Activated naive CD8-positive, alpha-beta T cell (primary cell): ENCODE measurements around the gene PTPRN2.
"Not testable (repeated sequence)": the region's sequence is repeated elsewhere in the genome, so short reads cannot be mapped to it uniquely, and the experiment has no call there.

ENCODE experiments used
- H3K27ac Mint-ChIP-seq: one replicate; pipeline ENCODE4 v1.8.0; 2021; ENCODE audit warnings: mixed read lengths
- H3K27me3 Mint-ChIP-seq: one replicate; pipeline ENCODE4 v1.8.0; 2021; ENCODE audit warnings: mixed read lengths
- H3K36me3 Mint-ChIP-seq: one replicate; pipeline ENCODE4 v1.8.0; 2021; ENCODE audit warnings: mixed read lengths
- H3K4me1 Mint-ChIP-seq: one replicate; pipeline ENCODE4 v1.8.0; 2021; ENCODE audit warnings: low read depth, mixed read lengths
- H3K4me3 Mint-ChIP-seq: one replicate; pipeline ENCODE4 v1.8.0; 2021; ENCODE audit warnings: mild to moderate bottlenecking, mixed read lengths
- H3K9me3 Mint-ChIP-seq: one replicate; pipeline ENCODE4 v1.8.0; 2021; ENCODE audit warnings: low read depth, mixed read lengths

The PTPRN2 gene

DNA sequence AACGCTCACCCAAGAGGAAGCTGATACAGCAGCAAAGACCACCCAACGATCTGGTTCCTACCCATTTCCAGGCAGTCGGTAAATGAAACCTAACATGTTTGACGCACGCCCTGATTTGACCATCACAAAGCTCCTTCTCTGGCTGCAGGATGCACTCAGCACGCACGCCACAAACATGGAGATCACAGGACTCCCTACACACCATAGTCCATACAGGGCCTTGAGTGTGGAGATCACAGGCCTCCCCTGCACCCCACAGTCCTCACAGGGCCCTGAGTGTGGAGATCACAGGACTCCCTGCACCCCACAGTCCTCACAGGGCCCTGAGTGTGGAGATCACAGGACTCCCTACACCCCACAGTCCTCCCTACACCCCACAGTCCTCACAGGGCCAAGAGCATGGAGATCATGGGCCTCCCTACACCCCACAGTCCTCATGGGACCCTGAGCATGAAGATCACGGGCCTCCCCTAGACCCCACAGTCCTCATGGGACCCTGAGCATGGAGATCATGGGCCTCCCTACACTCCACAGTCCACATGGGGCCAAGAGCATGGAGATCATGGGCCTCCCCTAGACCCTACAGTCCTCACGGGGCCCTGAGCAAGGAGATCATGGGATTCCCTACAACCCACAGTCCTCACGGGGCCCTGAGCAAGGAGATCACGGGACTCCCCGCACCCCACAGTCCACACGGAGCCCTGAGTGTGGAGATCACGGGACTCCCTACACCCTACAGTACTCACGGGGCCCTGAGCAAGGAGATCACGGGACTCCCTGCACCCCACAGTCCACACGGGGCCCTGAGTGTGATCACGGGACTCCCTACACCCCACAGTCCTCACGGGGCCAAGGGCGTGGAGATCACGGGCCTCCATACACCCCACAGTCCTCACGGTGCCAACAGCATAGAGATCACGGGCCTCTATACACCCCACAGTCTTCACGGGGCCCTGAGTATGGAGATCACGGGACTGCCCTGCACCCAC lies 841.6 kb downstream of the PTPRN2 start:
- Mint-ChIP-seq H3K27me3 (peaks cover 7% of the 10 kb centered on the region), H3K27ac (no peak overlapping the region), H3K36me3 (no peaks in the 10 kb centered on the region), H3K9me3 (no peaks in the 10 kb centered on the region), H3K4me1 (no peaks in the 10 kb centered on the region), H3K4me3 (no peak overlapping the region)

DNA sequence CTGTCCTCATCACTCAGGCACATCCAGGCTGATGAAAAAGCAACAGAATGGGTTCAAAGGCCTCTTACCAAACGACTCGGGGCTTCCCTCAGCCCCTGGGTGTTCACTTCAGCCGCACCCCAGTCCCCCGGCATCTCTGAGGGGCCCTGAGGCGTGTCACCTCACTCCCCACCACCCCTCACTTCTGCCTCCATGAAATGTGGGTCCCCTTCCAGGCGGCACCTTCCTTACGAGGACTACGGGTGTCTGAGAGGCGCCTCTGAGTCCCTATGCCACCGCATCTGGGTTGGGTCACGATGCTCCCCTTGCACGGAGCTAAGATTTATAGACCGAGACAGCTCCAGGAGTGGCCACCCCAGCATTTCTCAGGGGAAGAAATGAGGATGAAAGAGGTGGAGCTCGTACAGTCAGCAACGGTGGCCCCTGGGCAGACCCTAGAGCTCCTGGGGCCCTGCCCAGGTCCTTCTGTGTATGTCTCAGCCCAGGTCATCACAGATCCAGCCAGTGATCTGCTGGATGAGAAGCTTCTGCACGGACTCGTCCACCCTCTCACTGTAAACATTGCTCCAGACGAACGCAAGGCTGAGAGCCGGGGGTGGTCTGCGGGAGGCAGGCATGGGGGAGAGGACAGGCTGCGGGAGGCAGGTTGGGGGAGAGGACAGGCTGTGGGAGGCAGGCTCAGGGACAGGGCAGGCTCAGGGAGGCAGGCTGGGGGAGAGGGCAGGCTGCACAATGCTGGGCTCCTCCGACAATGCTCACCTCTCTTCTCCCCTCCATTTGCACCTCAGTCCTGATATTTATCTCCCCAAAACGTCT lies 842.6 kb downstream of the PTPRN2 start:
- Mint-ChIP-seq H3K27me3 (peaks cover 10% of the 10 kb centered on the region), H3K27ac (no peak overlapping the region), H3K4me1 (no peaks in the 10 kb centered on the region), H3K9me3 (no peaks in the 10 kb centered on the region), H3K4me3 (no peak overlapping the region), H3K36me3 (no peaks in the 10 kb centered on the region)

DNA sequence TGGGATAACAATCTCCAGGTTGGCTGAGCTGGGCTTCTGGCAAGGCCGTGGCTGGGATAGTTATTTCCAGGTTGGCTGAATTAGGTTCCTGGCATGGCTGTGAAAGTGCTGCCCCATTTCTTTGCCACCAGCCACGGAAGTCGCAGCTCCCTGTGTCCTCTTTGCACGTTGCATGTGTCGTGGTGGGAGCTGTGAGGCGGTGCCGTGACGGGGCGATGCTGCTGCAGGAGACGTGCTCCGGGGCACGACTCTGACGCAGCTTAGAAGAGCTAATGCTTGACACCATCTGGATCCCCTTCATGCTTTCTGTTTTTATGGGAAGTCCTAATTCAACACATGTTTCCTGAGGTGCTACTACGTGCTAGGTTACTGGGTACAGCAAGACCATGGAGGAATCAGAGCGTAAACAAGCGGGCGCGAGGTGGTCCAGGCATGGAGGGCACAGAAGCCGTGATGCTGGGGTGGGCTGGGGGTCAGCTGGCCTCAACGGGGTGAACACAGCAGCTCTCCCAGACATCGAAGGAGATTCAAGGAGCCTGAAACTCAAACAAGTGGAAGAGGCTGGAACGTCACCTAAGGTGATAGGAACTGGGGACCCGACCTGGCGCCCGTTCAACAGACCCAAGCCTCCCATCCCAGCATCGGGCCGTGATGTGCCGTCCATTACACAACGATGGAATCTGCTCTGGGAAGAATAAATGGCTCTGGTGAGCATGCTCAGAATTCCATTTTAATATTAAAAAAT lies 843.7 kb downstream of the PTPRN2 start:
- H3K9me3 Mint-ChIP-seq, result no peaks in the 10 kb centered on the region
- H3K4me3 Mint-ChIP-seq, result no peak overlapping the region
- no peak overlapping the region for H3K27ac Mint-ChIP-seq
- H3K4me1 Mint-ChIP-seq, result no peaks in the 10 kb centered on the region
- no peaks in the 10 kb centered on the region for H3K36me3 Mint-ChIP-seq
- peaks cover 11% of the 10 kb centered on the region for H3K27me3 Mint-ChIP-seq

DNA sequence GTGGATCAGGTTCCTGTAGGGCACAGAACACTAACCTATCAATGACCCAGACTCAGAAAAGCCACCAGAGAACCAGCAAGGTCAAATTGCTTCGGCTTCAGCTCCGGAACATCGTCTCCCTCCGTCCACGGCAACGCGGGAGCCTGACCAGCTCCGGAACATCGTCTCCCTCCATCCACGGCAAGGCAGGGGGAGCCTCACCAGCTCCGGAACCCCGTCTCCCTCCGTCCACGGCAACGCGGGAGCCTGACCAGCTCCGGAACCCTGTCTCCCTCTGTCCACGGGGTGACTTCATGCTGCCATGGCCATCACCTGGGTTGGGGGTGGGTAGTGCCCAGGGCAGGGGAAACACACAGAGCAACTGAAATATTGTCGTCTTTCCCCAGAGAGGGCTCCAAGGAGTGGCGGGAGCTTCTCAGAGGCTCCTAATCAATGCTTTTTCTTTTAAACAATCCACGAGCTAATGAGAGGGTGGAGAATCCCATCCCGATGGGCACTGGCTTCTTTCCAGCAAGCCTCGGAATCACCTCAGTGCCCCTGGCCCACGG lies 847.3 kb downstream of the PTPRN2 start:
- no peaks in the 10 kb centered on the region for H3K36me3 Mint-ChIP-seq
- no peaks in the 10 kb centered on the region for H3K4me1 Mint-ChIP-seq
- H3K27me3 Mint-ChIP-seq, result peaks cover 16% of the 10 kb centered on the region
- H3K4me3 Mint-ChIP-seq, result no peak overlapping the region
- no peaks in the 10 kb centered on the region for H3K9me3 Mint-ChIP-seq
- H3K27ac Mint-ChIP-seq, result no peak overlapping the region

DNA sequence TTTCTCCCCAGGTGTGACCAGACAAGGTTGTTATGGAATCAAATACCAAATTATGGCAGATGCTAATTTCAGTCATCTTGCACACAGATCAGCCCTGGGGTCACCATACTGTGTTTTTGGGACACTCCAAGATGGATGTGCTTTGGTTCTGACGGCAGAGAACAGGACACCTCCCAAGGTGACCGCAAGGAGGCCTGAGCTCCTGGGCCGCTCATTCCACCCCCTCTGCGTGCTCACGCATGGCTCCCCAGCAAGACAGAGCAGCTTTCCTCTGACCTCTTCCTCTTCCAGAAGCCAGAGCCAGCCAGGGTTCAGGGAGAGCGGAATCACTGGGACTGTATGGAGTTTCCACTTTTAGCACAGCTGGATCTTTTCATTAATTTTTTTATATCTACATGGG lies 848.0 kb downstream of the PTPRN2 start:
- Mint-ChIP-seq H3K27ac (no peak overlapping the region), H3K4me3 (no peak overlapping the region), H3K27me3 (peaks cover 16% of the 10 kb centered on the region), H3K9me3 (no peaks in the 10 kb centered on the region), H3K36me3 (no peaks in the 10 kb centered on the region), H3K4me1 (no peaks in the 10 kb centered on the region)

DNA sequence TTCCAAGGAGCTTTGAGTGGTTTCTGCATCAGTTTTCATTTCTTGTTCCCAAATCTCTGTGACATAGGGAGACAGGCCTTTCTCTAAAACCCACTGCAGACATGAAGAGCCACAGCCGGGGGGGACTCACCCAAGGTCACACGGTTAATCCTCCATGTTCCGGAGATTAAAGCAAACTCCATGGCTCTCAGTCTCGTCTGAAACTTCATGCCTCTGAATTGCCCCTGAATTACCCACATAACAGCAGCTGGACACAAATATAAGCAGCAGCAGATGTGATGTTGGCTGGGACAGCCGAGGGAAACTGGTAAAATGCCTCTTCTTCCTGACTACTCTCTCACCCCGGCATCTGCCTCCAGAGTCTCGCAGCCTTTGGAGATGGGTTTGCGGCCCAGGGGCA lies 848.6 kb downstream of the PTPRN2 start:
- Mint-ChIP-seq H3K9me3 (no peaks in the 10 kb centered on the region), H3K27me3 (peaks cover 18% of the 10 kb centered on the region), H3K36me3 (no peaks in the 10 kb centered on the region), H3K4me3 (no peak overlapping the region), H3K27ac (no peak overlapping the region), H3K4me1 (no peaks in the 10 kb centered on the region)

DNA sequence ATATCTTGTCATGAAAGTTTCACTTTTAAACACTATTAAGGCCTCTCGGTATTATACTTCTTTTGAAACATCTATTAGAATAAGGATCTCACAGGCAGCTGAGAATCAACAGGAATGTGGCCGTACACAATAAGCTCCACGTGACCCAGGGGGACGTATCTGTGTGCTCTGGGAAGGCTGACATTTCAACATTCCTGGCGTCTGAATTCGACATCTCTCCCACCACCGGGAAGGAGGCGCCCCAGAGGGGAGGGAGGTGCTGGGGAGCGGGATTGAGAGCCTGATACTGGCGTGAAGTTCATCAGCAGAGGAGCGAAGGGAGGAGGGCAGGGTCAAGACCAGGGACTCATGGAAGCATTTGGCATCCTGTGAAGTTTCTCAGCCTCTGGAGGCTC lies 849.6 kb downstream of the PTPRN2 start:
- H3K27ac Mint-ChIP-seq, result no peak overlapping the region
- H3K36me3 Mint-ChIP-seq, result no peaks in the 10 kb centered on the region
- no peaks in the 10 kb centered on the region for H3K4me1 Mint-ChIP-seq
- peaks cover 18% of the 10 kb centered on the region for H3K27me3 Mint-ChIP-seq
- no peaks in the 10 kb centered on the region for H3K9me3 Mint-ChIP-seq
- no peak overlapping the region for H3K4me3 Mint-ChIP-seq

DNA sequence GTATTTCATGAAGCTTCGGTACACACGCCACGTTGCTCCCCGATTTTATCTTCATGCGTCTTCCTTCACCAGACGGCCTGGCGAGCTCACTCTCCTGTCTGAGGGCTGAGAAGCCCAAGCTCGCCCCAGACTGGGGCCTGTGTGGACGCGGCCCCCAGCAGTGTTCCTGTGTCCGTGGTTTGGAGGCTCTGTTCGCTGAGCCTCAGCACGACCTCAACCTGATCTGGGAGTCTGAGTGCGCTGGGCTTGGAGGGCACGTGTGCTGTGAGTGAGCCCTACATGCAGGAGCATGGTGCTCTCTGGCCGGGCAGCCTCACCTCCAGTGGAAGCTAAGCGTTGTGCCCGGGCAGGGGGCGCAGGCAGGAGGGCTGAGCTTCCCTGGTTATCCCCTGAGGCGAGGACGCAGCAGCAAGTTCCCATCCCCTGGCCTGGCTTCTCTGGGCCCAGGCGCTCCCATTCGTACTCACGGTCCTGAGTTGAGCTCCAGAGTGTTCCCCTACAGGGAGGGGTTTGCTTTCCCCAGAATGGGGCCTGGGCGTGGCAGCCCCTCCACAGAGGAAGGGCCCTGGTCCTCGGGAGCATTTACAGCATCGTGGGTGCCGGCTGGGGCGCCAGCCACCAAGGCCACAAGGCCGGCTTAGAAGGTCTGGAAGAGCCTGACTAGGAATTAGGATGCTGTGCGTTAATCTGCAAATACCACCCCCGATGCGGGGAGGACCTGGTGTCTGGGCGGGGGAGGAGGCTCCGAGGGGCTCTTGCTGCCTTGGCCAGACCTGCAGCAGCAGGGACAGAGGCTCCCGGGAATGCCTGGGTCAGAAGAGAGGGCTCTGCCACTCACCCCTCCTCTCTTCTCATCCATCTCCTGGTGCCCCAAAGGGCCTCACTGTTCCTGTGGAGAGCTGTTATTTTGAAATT lies 850.2 kb downstream of the PTPRN2 start:
- Mint-ChIP-seq H3K9me3 (no peaks in the 10 kb centered on the region), H3K4me3 (no peak overlapping the region), H3K36me3 (no peaks in the 10 kb centered on the region), H3K27ac (no peak overlapping the region), H3K4me1 (no peaks in the 10 kb centered on the region), H3K27me3 (peaks cover 18% of the 10 kb centered on the region)

DNA sequence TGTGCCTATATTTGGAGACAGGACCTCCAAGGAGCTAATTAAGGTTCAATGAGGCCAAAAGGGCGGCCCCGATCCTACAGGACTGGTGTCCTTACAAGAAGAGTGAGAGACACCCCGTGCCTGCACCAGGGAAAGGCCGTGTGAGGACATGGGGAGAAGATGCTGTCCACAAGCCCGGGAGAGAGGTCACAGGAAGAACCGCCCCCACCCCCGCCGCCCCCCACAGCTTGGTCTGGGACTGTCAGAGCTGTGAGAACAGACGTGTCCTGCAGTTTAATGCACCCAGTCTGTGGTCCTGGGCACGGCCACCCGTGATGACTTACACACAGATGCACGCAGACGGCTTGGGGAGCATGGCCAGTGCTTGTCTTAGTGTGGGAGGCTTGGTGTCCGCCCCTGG lies 851.3 kb downstream of the PTPRN2 start:
- H3K9me3 Mint-ChIP-seq, result no peaks in the 10 kb centered on the region
- no peak overlapping the region for H3K27ac Mint-ChIP-seq
- peaks cover 12% of the 10 kb centered on the region for H3K27me3 Mint-ChIP-seq
- no peaks in the 10 kb centered on the region for H3K4me1 Mint-ChIP-seq
- H3K36me3 Mint-ChIP-seq, result no peaks in the 10 kb centered on the region
- H3K4me3 Mint-ChIP-seq, result no peak overlapping the region

DNA sequence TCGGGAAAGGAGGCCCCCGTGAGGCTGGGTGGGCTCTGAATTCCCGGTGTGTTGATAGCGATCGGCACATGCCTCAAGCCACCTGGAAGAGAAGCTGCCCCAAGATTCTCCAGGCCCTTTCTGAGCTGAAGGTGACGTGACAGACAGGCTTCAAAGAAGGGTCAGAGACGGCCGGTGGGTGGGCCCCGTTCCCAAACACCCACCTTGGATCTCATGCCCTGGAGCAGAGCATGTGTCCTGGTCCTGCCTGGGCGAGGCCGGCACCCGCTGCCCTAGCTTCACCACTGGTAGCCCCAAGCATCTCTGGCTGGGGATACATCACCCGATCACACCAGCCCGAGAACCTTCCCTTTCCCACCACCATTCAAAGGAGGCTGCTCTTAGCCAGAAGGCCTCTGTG lies 851.8 kb downstream of the PTPRN2 start:
- Mint-ChIP-seq H3K36me3 (no peaks in the 10 kb centered on the region), H3K4me3 (no peak overlapping the region), H3K27ac (no peak overlapping the region), H3K27me3 (peaks cover 11% of the 10 kb centered on the region), H3K4me1 (no peaks in the 10 kb centered on the region), H3K9me3 (no peaks in the 10 kb centered on the region)

DNA sequence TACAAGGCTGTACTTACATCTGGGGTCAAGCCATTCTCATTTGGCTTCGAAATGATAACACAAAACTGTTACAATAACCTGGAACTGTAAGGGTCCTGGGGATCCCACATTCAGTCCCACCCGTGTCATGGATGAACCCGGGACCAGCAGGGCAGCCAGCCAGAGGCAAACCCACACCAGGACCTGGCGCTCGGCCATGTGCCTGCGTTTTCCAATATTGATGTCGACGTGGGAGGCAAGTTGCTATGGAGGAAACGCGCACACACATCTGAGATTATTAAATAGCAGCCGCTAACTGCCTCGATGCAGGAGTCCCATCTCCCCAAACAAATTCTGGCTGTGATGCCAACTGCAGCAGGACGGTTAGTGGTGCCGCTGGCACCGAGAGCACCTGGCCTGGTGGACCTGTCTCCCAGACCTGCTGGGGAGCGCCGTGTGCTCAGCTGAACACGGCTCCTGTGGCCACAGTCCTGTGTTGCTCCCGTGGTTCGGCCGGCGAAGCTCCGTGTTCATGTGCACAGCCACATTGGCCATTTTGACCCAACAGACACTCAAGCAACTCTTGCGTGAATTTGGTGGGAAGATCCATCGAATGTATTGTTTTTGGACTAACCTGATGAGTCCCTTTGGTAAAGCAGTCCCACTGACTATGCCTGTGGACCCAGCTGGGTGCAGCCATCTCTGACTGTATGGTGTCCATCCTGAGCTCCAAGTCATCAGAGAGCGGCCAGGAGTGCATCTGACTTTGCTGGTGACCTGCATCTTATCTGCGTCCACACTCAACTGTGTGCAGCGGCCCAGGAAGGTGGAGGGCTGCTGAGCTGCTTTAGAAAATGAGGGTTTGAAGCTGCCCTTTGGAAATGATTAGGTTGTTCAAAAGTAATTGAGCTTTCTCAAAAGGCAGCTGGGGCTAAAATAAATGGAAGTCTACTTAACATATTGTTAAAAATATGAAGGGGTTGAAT lies 852.7 kb downstream of the PTPRN2 start:
- Mint-ChIP-seq H3K9me3 (no peaks in the 10 kb centered on the region), H3K27me3 (peaks cover 8% of the 10 kb centered on the region), H3K4me3 (no peak overlapping the region), H3K27ac (no peak overlapping the region), H3K36me3 (no peaks in the 10 kb centered on the region), H3K4me1 (no peaks in the 10 kb centered on the region)

DNA sequence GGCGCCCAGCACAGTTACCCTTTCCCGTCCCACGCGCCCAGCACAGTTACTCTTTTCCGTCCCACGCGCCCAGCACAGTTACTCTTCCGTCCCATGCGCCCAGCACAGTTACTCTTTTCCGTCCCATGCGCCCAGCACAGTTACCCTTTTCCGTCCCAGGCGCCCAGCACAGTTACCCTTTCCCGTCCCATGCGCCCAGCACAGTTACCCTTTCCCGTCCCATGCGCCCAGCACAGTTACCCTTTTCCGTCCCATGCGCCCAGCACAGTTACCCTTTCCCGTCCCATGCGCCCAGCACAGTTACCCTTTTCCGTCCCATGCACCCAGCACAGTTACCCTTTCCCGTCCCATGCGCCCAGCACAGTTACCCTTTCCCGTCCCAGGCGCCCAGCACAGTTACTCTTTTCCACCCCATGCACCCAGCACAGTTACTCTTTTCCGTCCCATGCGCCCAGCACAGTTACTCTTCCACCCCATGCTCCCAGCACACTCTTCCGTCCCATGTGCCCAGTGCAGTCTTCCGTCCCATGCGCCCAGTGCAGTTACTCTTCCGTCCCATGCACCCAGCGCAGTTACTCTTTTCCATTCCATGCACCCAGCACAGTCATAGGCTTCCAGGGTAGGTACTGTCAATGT lies 853.7 kb downstream of the PTPRN2 start:
- H3K27ac Mint-ChIP-seq, H3K4me3 Mint-ChIP-seq, H3K36me3 Mint-ChIP-seq, H3K9me3 Mint-ChIP-seq, H3K27me3 Mint-ChIP-seq, H3K4me1 Mint-ChIP-seq: not testable (repeated sequence)

DNA sequence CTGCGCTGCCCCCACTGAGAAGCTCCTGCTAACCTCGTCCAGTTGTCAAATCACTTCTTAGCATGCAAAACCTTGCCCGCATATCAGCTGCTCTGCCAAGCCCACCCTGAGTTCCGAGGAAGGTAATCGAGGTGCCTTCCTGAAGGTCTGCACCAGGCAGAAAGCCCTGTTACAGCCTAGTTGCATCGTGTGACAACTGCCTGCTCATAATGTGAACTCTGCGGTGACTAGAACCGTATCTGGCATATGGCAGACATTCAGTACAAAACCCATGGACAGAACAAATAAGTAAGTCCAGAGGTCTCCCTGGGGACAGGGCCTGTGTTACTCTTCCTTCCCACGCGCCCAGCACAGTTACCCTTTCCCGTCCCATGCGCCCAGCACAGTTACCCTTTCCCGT lies 856.5 kb downstream of the PTPRN2 start:
- H3K27me3 Mint-ChIP-seq, result peaks cover 2% of the 10 kb centered on the region

More for the DNA sequence above, 856.5 kb downstream of the PTPRN2 start:
- Mint-ChIP-seq H3K9me3 (no peaks in the 10 kb centered on the region), H3K4me1 (no peaks in the 10 kb centered on the region), H3K4me3 (no peak overlapping the region), H3K36me3 (no peaks in the 10 kb centered on the region), H3K27ac (no peak overlapping the region)
